Heart left ventricle (tissue), 13 donors: Measurements from ENCODE around the gene ASIC3.

Experiments used
- POLR2A ChIP-seq, 2 donors: fragments of 450-650 bp; IDR thresholded peaks; one replicate each; pipeline ENCODE4 v1.6.1; 2017; ENCODE audit warnings: antibody characterized with exemption in 2 of 2, mild to moderate bottlenecking in 2 of 2, moderate library complexity in 2 of 2
- TF ChIP-seq, protein P1 (sequence below), 12 donors: fragments of 200-600 bp; sonication (generic) in 4 of 12; IDR thresholded peaks; one replicate each; pipeline versions ENCODE4 v1.5.0 to v1.8.0; 2018 to 2022; ENCODE audit warnings: antibody characterized with exemption in 12 of 12, mild to moderate bottlenecking in 5 of 12
- donor health status: ischemic (EF 13 %, LVEDD 7.1; RV severe dilation, severe dysfunction).
- donor health status: DM: no; HTN: yes; CAD: no.
- donor health status: DM: no; HTN: no; CAD: no.
- donor health status: ischemic (EF 25% LVEDD 6.9; RV normal size, moderate dysfunction).
- donor health status: ischemic (EF 25% LVEDD 5.7; RV mildly dilated, moderate dysfunction).
- donor health status: ischemic (EF 35%, LVEDD 5.7; RV mildly dilated, moderate dysfunction).
- donor health status: nonischemic (EF 11% LVEDD 7.7; RV severe dilation, severe dysfunction).
- donor health status: DM: yes; HTN: yes; CAD: no.
- donor health status: PGD.
- donor health status: ischemic (EF 29% LVEDD 5.4; RV normal size, mild dysfunction).
- donor health status: nonischemic (EF 23%, LVEDD 6.1; RV moderate dilation, normal function).

DNA sequence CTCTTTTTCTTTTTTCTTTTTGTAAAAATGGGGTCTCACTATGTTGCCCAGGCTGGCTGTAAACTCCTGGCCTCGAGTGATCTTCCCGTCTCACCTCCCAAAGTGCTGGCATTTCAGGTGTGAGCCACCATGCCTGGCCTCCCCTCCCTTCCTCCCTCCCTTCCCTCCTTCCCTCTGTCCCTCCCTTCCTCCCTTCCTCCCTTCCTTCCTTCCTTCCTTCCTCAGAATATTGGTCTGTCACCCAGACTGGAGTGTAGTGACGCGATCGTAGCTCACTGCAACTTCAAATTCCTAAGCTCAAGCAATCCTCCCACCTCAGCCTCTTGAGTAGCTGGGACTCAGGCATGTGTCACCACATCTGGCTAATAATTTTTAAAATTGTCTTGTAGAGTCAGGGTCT, 46.3 kb downstream of the ASIC3 start:
- TF ChIP-seq POLR2A (IDR thresholded peaks at IDR 0.05), result no peak
- TF ChIP-seq, protein P1, sequence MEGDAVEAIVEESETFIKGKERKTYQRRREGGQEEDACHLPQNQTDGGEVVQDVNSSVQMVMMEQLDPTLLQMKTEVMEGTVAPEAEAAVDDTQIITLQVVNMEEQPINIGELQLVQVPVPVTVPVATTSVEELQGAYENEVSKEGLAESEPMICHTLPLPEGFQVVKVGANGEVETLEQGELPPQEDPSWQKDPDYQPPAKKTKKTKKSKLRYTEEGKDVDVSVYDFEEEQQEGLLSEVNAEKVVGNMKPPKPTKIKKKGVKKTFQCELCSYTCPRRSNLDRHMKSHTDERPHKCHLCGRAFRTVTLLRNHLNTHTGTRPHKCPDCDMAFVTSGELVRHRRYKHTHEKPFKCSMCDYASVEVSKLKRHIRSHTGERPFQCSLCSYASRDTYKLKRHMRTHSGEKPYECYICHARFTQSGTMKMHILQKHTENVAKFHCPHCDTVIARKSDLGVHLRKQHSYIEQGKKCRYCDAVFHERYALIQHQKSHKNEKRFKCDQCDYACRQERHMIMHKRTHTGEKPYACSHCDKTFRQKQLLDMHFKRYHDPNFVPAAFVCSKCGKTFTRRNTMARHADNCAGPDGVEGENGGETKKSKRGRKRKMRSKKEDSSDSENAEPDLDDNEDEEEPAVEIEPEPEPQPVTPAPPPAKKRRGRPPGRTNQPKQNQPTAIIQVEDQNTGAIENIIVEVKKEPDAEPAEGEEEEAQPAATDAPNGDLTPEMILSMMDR (IDR thresholded peaks at IDR 0.05), result no peak
